ENCODE data around the gene ANKRD40CL. TPM values are rescaled to one million over a fixed set of nuclear protein-coding genes. Genes with fewer than 3 reads are reported as not detected.

Gene ANKRD40CL
- total RNA-seq, 1 donor from 2014 or later: not detected

DNA sequence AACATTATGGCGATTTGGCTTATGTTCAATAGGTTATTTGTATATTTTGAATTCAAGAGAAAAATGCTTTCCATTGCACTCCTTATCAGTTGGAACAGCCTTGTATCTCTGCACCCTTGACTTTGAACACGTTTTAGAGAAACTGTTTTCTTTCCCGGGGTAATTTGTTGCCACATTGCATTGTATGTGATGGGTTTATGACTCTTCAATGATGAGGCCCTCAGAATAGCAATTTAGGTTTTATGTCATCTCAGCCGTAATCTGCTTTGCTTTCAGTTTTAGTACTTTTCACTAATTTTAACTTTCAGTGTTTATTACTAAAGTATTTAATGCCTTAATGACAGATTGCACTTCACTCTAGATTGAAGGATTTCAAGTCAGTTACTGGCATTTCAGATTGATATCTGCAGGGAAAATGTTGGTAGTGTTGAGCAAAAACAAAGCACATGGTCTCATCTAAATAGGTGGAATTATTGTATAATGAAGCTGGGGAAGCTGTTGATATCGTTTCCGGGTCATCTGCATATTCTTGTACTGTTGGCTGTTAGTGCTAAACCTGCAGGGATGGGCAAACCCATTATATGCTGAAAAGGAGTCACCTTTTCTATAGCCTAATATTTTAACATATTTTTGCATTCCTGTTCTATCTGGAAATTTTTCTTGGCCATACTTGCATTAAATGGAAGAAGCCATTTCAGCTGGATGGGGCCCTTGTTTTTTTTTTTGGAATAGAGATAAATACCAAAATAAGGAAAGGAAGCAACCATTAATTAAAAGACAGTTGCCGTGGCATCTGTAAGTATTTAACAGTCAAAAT, 45.9 kb downstream of the ANKRD40CL start:
- peaks cover 2% of the 10 kb centered on the region for H3K9me3 Mint-ChIP-seq (ENCODE audit: unreplicated experiment)
- H3K4me3 Mint-ChIP-seq (ENCODE audit: unreplicated experiment): peak overlapping the region; percentile 91
- H3K27me3 Mint-ChIP-seq (ENCODE audit: unreplicated experiment): no peaks in the 10 kb centered on the region
- TF ChIP-seq, protein P1, sequence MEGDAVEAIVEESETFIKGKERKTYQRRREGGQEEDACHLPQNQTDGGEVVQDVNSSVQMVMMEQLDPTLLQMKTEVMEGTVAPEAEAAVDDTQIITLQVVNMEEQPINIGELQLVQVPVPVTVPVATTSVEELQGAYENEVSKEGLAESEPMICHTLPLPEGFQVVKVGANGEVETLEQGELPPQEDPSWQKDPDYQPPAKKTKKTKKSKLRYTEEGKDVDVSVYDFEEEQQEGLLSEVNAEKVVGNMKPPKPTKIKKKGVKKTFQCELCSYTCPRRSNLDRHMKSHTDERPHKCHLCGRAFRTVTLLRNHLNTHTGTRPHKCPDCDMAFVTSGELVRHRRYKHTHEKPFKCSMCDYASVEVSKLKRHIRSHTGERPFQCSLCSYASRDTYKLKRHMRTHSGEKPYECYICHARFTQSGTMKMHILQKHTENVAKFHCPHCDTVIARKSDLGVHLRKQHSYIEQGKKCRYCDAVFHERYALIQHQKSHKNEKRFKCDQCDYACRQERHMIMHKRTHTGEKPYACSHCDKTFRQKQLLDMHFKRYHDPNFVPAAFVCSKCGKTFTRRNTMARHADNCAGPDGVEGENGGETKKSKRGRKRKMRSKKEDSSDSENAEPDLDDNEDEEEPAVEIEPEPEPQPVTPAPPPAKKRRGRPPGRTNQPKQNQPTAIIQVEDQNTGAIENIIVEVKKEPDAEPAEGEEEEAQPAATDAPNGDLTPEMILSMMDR (IDR thresholded peaks at IDR 0.05; ENCODE audit: partially characterized antibody, unreplicated experiment): no peak
- no peaks in the 10 kb centered on the region for H3K36me3 Mint-ChIP-seq (ENCODE audit: unreplicated experiment)
- DNase-seq: no peak
- H3K4me1 Mint-ChIP-seq (ENCODE audit: low read depth, unreplicated experiment): peaks cover 13% of the 10 kb centered on the region
- H3K27ac Mint-ChIP-seq (ENCODE audit: unreplicated experiment): peak overlapping the region; percentile 44

DNA sequence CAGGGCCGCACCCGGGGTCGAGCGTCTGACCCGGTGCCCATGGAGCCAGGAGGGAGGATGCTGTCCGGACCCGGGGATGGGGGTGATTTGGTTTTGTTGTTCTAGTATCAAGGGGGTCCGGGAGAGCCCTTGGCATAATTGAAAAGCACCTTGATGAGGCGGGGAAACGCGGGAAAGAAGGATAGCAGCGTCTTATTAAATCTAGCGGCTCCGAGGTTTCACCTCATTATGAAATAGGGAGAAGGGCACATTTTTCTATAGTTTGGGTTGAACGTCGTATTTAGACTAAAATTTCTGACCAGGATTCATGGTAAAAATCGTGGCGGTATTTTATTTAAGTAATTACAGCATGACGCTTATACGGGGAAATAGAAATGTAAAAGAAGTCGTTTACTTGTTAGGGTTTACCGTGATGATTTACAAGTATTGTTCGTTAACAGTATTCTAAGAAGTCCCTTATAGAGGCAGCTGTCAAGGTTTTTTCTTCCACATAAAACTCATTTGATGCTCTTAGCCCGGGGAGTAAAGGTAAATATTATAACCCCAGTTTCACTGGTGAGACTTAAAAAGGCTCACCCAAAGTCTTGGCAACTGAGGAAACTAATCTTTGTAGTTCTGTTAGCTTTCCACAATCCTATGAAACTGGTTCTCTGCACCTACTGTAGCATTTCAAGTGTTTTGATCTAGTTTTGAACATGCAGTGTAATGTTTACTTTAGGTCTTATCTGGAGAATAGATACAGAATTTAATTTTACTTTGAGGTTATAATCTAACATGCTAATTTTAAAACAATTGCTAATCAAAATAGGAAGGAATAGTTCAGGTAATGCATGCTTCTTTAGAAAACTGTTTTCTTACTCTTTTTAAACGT, 47.2 kb downstream of the ANKRD40CL start:
- peak overlapping the region; percentile 86 for H3K27ac Mint-ChIP-seq (ENCODE audit: unreplicated experiment)

DNA sequence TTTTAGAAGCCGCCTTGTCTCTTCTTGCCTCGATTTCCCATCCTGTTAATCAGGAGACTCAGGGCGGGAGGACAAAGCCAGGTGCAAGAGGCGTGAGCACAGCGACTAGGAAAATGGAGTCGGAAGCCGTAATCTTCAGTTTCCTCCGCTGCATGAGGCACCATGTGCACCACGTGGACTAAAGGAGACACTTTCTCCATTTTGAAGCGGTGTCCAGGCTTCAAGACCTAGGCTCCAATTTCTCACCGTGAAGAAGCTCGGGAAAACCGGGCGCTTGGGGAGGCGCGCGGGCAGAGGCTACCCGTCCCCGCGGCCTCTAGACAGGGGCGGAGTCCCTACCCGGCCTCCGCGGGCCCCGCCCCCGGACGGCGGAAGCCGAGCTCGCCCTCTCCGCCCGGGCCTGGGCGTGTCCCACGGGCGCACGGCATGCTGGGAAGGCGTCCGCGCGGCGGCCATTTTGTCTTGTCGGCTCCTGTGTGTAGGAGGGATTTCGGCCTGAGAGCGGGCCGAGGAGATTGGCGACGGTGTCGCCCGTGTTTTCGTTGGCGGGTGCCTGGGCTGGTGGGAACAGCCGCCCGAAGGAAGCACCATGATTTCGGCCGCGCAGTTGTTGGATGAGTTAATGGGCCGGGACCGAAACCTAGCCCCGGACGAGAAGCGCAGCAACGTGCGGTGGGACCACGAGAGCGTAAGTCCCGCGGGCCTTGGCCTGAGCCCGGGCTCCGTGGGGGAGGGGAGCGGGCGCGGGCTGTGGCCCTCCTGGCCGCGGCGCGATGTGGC, 48.0 kb downstream of the ANKRD40CL start, which contains the start of gene LUC7L3:
Gene LUC7L3, plus strand, starts transcription at position 460 of the 780 bp plus-strand sequence. Its CDS starts 130 bp downstream, at position 590.
- Mint-ChIP-seq H3K36me3 (ENCODE audit: unreplicated experiment) (no peaks in the 10 kb centered on the region), H3K27me3 (ENCODE audit: unreplicated experiment) (no peaks in the 10 kb centered on the region), H3K4me3 (ENCODE audit: unreplicated experiment) (peak within 1 kb of the TSS; percentile 91), H3K9me3 (ENCODE audit: unreplicated experiment) (peaks cover 2% of the 10 kb centered on the region), H3K27ac (ENCODE audit: unreplicated experiment) (peak within 1 kb of the TSS; percentile 99), H3K4me1 (ENCODE audit: low read depth, unreplicated experiment) (peaks cover 13% of the 10 kb centered on the region)
- TF ChIP-seq, protein P1 (IDR thresholded peaks at IDR 0.05; ENCODE audit: partially characterized antibody, unreplicated experiment): no peak
- DNase-seq: peak; percentile 96

More for the DNA sequence above, 47.2 kb downstream of the ANKRD40CL start:
- Mint-ChIP-seq H3K9me3 (ENCODE audit: unreplicated experiment) (peaks cover 2% of the 10 kb centered on the region), H3K27me3 (ENCODE audit: unreplicated experiment) (no peaks in the 10 kb centered on the region), H3K4me3 (ENCODE audit: unreplicated experiment) (peak overlapping the region; percentile 91), H3K4me1 (ENCODE audit: low read depth, unreplicated experiment) (peaks cover 13% of the 10 kb centered on the region), H3K36me3 (ENCODE audit: unreplicated experiment) (no peaks in the 10 kb centered on the region)
- TF ChIP-seq, protein P1 (IDR thresholded peaks at IDR 0.05; ENCODE audit: partially characterized antibody, unreplicated experiment): no peak
- no peak for DNase-seq

DNA sequence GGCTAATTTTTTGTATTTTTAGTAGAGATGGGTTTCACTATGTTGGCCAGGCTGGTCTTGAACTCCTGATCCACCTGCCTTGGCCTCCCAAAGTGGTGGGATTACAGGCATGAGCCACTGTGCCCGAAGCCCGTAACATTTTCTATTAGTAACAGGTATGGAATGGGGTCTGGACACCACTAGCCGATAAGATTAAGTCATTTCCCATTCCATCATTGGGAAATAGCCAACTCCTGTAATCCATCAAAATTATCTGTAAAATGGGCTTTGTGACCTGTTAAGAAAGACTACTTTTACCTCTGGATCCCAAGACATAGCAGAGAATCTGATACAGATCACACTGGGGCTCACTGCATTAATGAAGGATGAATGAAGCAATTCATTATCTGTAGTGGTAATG, 51.8 kb downstream of the ANKRD40CL start:
- peaks cover 4% of the 10 kb centered on the region for H3K9me3 Mint-ChIP-seq (ENCODE audit: unreplicated experiment)
- peaks cover 2% of the 10 kb centered on the region for H3K4me1 Mint-ChIP-seq (ENCODE audit: low read depth, unreplicated experiment)
- no peaks in the 10 kb centered on the region for H3K27me3 Mint-ChIP-seq (ENCODE audit: unreplicated experiment)
- DNase-seq: no peak
- H3K27ac Mint-ChIP-seq (ENCODE audit: unreplicated experiment): no peak overlapping the region
- TF ChIP-seq, protein P1 (IDR thresholded peaks at IDR 0.05; ENCODE audit: partially characterized antibody, unreplicated experiment): no peak
- H3K4me3 Mint-ChIP-seq (ENCODE audit: unreplicated experiment): no peak overlapping the region
- H3K36me3 Mint-ChIP-seq (ENCODE audit: unreplicated experiment): no peaks in the 10 kb centered on the region

All from glutamatergic neuron (in vitro differentiated cells).